Stimulated activated CD4-positive, alpha-beta T cell treated with anti-CD3 and anti-CD28 coated beads, Interleukin-12 subunit alpha, Interleukin-12 subunit beta, amount 100 ng/mL, for 4 hours (primary cell): Measurements from ENCODE around the gene ADGRD2.

Source experiments
- DNase-seq: peaks from one replicate; pipeline ENCODE4 v3.0.0-alpha.2; 2020

The ADGRD2 gene

DNA sequence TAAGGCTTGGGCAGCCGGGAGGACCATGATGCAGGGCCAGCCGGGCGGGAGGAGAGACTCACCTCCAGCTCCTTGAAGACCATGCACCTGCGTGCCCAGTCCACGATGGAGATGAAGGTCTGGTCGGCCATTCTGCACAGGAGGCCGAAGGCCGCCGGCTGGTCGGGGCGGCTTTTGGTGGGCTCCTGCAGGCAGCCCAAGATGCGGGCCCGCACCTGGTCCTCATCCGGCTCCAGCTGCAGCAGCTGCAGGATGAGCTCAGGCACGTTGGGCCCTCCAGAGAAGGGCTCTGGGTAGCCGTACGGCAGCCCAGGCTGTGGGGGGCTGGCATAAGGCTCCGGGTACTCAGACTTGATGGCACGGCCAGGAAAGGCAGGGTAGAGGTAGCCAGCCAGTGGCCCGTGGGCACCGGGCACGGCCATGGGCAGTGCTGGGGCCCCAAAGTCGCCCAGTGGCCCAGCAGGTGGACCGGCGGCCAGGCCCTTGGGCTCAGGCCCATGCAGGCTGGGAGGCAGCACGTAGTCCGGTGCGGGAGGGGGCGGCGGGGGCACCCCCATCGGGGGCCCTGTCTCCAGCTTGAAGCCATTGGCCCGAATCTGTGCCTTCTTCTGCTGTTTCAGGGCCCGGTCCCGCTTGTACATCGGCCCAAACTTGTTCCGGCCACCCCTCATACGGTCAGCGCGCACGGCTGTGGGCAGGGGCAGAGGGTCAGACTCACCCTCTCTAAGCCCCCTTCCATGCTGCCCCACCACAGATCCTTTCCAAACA lies 50.0 kb downstream of the ADGRD2 start:
- DNase-seq: no peak

DNA sequence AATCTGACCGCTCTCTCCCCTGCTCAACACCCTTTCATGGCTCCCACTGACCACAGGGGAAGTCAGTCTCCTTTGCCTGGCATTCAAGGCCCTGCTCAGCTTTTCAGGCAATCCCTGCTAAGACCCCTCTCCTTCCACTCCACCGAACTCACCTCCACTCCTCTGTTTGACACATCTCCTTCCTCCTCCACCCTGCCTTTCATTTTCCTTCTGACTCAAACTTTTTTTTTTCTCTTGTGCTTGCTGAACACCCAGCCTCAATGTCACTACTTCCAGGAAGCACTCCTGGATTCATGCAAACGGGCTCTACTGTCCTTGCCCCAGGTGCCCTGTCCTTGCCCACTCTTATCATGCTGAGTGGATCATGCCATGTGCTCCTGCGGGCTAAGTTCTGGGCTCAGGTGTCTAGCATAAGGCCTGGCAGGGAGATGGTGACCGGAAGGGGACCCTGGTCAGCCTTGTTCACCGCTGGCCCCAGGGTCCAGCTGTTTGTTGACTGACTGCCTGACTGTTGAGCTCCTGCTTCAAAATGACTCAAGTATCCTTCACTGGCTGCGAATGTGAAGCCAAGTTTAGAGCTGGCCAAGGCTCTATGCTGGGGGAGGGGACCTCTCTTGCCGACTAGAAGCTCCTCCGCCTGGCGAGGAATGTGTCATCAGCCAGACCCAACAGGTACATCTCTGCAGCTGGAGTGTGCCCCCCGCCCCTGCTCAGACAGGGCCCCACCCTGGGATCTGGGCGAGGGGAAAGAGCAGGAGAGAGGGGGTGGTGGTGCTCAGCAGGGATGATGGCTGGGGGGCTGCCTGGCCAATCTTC lies 50.8 kb downstream of the ADGRD2 start:
- no peak for DNase-seq

DNA sequence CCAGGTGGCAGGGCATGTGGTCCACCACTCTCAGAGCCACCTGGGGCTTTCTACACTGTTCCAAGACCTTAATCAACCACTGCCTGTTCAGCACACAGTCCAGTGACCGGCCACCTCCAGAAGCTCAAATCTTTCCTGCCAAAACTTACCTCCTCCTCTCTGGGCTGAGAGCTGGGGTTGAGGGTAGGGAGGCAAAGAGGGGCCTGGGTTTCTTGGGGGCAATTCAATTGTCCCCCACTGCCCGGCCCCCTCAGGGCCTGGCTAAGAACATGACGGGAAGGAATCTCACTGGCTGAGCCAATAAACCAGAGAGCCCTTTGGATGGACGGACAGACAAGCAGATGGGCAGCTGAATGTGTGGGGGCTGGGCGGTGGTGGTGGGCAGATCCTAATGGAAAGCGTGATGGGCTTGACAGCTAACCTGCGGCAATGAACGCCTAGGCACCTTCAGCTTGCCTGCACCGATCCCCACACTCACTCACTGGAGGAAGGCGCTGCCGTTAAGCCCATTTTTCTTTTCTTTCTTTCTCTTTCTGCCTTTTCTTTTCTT lies 51.6 kb downstream of the ADGRD2 start:
- DNase-seq: no peak

DNA sequence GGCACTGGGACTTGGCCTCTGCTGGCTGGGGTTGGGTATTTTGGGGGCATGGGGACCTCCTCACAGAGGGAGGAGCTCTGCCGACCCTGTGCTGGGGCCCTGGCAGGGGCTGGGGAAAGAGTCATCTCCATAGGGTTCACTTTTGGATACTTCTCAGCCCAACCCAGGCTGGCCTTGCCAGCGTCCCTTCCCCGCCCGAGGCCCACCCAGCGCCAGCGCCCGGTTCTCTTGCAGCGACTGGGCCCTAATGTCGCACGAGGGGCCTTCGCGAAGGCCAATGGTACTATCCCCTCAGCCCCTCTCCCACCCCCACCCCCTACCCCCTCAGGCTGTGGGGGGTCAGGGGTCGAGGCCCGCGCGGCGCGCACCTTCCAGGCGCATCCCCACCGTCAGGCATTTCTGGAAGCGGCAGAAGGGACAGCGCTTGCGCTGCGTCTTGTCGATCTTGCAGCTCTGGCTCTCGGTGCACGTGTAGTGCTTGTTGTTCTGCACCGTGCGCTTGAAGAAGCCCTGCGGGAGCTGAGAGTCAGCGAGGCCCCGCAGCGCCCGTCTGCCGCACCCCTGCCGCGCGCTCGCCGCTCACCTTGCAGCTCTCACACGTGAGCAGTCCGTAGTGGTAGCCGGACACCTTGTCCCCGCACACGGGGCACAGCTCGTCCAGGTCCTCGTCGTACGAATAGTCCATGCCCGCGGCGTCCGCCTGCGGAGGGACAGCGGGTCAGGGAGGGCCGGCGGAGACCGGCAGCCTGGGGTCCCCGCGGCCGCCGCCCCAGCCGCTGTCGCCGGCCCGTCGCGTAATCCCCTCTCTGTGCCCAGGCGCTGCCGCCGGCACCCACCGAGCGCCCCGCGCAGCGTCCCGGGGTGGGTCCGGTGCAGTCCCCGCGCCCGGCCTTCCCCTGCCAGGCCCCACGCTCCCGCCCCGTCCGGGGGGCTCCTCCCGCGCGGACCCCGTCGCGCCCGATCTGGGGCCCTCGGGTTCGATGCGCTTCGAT lies 52.8 kb downstream of the ADGRD2 start:
- no peak for DNase-seq

DNA sequence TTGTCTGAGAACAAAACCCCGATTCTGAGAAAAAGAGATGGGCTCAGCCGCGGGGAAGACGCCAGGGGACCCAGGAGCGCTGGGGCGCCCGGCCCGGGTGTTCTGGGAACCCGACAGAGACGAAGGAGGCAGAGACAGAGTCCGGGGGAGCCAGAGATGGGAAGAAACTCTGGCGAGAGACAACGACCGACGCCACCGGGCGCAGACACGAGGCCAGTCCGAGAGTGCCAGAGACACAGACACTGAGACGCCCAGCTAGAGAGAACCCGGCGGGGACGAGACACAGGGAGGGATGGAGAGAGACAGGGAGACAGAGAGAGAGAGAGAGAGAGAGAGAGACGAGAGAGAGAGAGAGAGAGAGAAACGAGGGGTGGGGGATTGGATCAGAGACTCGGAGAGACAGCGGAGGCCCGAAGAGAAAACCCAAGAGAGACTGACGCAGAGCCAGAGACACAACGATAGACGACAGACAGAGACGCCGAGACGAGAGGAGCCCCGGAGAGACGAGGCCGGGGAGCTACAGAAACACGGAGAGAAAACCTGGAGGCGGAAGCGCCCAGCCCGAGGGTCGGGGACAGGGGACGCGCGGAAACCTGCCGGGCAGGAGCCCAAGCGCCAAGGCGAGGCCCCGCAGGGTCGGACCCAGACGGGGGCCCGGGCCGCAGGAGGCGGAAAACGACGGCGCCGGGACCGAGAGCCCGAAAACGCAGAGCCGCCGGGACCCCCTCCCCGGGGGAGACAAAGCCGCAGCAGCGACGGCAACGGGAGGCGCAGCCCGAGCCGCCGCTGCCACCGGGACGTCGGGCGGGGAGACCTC lies 53.7 kb downstream of the ADGRD2 start:
- DNase-seq: no peak

DNA sequence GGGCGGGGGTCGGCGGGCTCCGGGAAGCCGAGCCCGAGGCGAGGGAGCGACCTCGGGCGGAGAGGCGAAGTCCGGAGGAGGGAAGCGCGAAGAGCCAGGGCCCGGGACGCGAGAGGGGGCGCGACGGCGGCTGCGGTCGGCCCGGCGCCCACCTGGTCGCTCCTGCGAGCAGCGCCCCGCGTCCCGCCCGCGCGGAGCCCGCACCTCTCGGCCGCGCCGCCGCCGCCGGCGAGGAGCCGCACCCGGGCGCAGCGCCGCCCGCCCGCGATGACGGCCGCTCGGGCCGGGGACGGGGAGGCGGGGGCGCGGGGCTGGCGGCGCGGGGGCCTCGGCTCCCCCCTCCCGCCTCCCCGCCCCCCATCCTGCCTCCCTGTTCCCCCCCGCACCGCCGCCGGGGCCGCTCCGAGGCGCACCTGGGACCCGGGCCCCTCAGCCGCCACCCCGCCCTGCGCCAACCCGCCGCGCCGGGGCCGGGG lies 54.3 kb downstream of the ADGRD2 start:
- no peak for DNase-seq

DNA sequence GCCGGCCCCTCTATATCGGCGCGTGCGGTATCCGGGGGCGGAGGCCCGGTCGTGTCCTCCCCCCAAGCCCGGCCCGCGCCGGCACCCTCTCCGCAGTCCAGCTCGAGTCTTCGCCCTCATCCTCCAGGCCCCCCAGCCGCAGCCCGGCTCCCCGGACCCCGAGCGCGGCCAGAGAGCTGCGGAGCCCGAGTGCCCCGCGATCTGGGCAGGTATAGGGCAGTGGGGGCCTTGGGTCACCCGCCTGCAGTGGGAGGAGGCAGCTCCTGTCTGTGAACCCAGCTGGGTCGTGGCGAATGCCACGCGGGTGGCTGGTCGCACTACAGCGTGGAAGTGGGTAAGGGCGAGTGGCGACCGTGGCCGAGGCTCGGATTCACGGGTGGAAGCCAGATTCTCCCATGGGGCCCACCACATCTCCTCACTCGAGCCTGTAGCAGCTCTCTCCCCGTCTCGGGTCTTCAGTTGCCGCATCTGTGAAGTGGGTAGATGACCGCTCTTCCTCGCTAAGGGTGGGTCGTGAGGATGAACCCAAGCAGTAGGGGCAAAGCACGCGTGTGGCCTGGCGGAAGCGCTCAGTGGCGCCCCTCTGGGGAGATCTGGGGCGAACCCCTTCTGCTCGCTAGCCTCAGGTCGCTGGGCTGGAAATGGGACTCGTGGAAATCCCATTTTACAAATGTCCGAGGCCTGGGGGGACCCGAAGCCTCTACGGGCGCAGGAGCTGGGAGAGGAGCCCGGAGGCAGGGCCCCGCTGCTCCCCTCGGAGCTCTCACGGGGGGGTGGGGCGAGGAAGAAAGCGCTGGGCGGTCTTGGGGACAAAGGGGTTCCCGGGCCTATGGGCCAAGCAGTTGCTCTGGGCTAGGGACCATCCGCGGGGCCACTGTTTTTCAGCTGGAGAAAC lies 55.0 kb downstream of the ADGRD2 start:
- DNase-seq: no peak

DNA sequence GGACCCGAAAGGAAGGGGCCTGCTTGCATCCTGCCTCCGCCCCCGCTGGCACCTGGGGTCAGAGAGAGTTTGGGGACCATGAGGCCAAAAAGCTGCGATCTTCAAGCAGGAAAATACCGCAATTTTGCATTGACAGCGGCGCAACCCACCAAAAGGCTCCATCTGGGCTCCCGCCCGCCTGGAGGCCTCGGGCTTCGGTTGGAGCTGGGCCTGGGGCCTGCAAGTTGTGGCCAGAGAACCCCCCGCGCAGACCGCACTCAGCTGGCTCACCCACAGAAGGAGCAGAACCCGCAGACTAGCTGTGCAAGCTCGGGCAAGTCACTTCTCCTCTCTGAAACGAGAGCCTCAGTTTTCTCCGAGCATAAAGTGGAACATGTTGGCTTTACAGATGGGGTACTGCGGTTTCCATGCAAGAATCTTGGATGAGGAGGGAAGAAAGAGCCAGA lies 55.7 kb downstream of the ADGRD2 start:
- no peak for DNase-seq

DNA sequence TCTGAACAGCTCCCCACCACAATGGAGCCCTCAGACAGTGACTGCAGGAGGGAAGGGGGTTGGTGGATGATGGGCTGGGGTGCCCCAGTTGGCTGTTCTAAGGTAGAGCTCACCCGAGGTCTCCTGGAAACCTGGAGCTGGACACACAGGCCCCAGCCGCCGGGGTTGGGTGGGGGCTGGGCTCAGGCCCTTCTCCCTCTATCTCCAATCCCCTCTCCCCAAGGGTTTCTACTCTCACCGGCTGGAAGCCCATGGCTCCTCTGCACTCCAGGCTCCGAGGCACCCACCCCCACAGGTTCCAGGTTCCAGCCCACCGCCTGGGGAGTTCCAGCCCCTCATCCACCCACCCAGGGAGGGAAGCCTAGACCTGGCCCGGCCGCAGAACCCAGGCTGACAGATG lies 56.2 kb downstream of the ADGRD2 start:
- no peak for DNase-seq

DNA sequence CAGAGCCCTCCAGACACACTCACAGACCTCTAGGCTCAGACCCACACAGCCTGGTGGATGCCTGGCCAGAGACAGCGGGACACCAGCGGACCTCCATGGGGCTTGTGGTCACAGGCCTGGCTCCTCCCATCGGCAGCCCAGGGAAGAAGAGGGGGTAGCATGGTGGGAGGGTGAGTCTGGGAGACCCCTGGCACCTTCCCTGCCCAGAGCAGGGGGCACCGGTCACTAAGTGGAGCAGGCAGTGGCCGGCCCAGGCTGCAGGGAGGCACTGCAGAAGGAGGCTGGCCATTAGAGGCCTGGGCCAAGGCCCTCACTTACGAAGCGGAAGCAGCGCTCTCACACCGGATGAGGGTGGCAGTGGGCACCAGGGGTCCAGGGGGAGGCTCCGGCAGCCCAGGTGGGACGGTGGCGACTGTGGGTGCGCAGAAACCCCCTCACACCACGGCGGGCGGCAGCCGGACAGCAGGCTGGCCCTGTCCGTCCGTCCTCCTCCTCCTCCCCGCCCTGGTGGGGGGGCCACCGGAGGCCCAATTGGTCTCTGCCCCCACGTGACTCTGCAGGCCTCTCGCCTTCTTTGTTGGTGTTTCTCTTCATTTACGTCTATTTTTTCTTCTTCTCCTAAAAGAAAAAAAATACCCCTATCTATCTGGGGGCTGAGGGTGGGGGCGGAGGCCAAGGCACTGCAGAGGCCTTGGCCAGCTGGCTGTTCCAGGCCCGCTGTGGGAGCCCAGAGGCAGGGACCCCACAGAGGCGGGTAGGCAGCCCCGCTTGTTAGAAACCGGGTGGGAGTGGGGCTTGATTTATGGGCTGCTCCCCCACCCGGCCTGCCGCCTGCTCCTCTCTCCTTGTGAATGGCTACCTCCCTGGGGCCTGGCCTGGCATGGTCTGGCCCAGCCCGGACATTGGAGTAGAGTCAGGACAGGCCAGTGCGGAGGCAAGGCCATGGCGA lies 57.0 kb downstream of the ADGRD2 start, which contains the start of gene NR5A1:
NR5A1 (minus strand) TSS at position 469 of the 949 bp plus-strand sequence. CDS start 4,004 bp downstream, outside the sequence.
- no peak for DNase-seq

DNA sequence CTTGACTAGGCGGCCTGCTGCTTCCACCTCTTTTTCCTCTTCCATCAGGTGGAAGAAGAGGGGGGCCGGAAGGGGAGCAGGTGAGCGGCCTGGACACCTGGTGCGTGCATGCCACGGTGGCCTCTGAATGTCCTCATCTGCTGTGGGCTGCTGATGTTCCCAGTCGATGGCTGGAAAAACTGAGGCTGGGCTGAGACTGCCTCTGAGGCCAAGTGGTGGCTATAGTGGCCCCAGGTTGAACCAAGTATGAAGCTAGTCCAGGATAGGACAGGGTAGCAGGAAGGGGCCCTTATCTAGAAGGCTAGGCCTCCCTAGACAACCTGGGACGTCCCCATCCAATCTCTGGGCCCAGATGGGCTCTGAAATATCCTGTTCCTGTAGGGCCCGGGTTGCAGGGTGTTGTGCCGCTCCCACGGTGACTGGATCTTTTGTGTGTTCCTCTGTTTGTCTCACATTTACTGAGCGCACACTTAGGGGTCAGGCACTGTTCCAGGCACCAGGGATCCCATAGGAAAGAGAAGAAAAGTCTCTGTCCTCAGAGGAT lies 57.7 kb downstream of the ADGRD2 start:
- DNase-seq: no peak

DNA sequence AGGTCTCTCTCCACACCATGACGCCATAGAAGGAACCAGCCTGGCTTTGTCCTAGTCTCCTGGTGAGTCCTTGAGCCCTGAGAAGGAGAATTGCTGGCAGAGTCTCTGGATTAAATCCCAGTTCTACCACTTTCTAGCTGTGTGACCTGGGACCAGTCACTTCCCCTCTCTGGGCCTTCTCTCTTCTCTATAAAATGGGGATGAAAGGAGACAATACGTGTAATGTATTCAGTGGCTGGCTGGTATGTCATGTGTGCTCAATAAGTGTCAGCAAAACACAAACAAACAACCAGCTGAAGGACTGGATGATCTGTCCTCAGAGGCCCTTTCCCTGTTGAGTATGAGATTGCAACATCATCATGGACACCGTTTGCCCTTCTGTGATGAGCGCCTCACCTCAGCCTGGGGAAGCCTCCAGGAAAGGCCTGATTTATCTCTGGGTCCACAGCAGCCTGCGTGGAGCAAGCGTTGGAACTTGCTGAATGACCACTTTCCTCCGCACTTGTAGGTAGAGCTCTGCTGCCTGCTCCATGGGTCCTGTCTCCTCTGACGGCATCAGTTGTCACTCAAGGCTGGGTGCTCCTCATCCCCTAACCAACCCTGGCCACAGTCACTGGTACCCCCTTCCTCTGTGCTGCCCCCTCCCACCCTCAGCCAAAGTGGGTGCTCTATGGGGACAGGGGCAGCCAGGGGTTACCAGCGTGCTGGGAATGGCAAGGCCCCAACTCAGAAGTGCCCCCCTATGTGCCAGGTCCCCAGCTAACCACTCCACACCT lies 60.6 kb downstream of the ADGRD2 start:
- DNase-seq: no peak

DNA sequence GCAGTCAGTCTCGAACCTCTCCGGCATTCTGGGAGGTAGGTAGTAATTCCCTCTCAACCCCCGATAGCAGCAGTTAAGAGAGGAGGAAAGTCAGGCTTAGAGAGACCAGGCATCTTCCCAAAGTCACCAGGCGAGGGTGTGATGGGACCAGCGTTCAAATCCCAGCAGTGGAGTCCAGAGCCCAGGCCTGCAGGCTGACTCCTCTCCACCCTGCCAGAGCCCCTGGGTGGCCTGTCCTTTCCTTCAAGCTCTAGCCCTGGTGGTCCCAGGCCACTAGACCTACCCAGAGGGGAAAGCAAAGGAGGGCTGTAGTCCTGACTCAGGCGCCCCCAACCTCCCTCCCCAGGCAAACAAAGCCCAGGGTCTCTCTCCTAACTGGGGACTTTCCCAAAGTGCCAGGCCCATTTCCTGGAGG lies 61.2 kb downstream of the ADGRD2 start:
- DNase-seq: no peak

DNA sequence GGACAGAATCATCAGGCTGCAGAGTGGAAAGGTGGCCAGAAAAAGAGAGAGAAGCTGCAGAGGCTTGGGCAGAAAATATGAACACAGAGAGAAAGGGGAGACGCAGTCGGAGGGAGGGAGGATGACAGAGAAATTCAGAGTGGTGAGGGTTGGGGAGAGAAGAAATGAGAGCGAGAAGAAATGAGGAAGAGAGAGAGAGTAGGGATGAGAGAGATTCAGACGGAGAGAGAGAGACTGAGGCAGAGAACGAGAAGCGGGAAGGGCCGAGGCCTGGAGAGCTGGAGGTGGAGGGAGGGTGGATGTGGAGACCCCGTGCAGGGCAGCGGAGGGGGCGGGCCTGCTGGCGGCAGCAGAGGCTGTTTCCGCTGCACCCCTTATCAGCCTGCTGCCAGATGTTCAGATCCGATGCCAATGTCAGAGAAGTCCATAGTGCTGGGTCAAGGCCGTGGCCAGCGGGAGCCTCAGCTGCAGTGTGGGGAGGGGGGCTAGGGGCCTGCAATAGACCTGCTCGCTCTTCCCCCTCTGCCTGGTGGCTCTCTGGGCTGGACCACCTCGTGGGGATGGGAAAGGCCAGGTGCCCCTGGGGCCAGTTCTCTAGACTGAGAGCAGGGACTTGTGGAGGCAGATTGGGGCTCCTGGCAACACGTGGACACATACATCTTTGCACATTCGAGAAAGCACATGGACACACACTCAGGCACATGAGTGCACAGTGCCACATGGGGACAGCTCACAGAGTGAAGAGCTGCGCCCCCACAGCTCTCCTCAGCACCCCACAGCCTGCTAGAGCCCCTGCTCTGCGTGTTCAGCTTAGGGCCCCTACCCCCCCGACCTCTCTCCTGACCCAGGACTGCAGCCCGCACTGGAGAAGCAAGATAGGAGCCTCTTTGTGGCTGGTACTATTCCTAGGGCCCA lies 61.9 kb downstream of the ADGRD2 start:
- no peak for DNase-seq

DNA sequence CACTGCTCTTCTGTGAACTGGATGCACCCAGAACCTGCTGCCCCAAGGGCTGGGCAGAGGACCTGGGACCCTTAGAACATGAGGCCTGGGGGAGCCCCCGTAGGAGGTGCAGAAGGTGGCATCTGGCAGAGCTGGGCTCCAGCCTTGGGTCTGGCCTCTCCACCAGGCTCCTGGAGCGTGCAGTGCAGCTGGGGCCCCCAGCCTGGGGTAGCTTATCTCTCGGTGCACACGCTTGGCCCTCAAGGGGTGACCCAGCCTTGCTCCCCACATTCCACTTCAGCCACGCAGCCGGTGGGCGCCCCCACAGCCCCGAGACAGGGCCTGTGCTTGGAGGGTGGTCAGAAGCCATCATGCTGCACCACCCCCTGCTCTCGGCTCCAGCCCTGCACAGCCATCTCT lies 62.6 kb downstream of the ADGRD2 start:
- DNase-seq: no peak

DNA sequence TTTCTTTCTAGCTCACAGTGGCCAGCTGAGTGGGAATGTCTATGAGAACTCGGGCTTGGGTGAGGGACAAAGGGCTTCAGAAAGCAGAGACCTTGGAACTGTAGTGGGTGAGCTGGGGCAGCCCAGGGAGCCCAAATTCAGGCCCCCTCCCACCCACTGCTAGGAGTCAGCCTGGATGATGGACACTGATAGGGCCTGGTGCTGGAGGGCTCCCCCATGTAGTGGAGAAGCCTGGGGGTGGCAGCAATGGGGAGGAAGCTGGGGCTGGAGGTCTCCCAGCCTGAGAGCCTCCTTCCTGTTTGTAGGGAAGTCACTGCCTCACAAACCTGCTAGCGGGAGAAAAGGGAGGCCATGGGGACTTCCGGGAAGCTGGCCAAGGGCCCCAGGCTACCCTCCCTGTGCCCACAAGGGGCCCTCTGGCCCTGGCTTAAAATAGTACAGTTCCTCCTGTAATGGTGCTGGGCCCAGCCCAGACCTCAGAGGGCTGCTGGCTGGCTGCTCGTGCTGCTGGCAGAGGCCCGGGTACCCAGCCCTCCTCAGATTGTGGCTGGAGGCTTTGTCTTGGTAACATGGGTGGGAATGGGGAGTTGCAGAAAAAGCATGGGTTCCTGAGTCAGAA lies 63.2 kb downstream of the ADGRD2 start:
- no peak for DNase-seq
